H9 (cell line): ENCODE results near the gene EIF4A3. TPM values are rescaled to one million over a fixed set of nuclear protein-coding genes. Genes with fewer than 3 reads are reported as not detected.

ENCODE experiments used
- DNase-seq: peaks from one replicate; pipeline ENCODE4 v3.0.0-alpha.2; 2017
- H2AFZ ChIP-seq: one replicate; pipeline ENCODE4 v1.6.1; 2013; ENCODE audit warnings: mild to moderate bottlenecking, low read length, control low read depth, moderate library complexity
- H2AK5ac ChIP-seq: 2 replicates; pipeline ENCODE4 v1.6.1; 2013; ENCODE audit warnings: low read length, control low read depth, mixed read lengths; ENCODE audit not compliant: insufficient read length
- H2BK120ac ChIP-seq: one replicate; pipeline ENCODE4 v1.6.1; 2013; ENCODE audit warnings: low read depth, mild to moderate bottlenecking, low read length, control low read depth, inconsistent platforms; ENCODE audit not compliant: poor library complexity, severe bottlenecking
- H2BK12ac ChIP-seq: 2 replicates; pipeline ENCODE4 v1.6.1; 2013; ENCODE audit warnings: low read length, control low read depth, mixed read lengths, low read depth; ENCODE audit not compliant: insufficient read length
- H2BK15ac ChIP-seq: 2 replicates; pipeline ENCODE4 v1.6.1; 2013; ENCODE audit warnings: low read depth, low read length, control low read depth
- H2BK20ac ChIP-seq: one replicate; pipeline ENCODE4 v1.6.1; 2013; ENCODE audit warnings: low read depth, mild to moderate bottlenecking, low read length, control low read depth, inconsistent platforms; ENCODE audit not compliant: poor library complexity, severe bottlenecking
- H2BK5ac ChIP-seq: 2 replicates; pipeline ENCODE4 v1.6.1; 2013; ENCODE audit warnings: low read length, control low read depth, mixed read lengths; ENCODE audit not compliant: insufficient read length
- H3K14ac ChIP-seq: 2 replicates; pipeline ENCODE4 v1.6.1; 2013; ENCODE audit warnings: low read length, control low read depth; ENCODE audit not compliant: insufficient read depth
- H3K18ac ChIP-seq: 2 replicates; pipeline ENCODE4 v1.6.1; 2013; ENCODE audit warnings: low read depth, mild to moderate bottlenecking, mixed read lengths, low read length, control low read depth; ENCODE audit not compliant: insufficient read length
- H3K23ac ChIP-seq: 2 replicates; pipeline ENCODE4 v1.6.1; 2013; ENCODE audit warnings: low read length, control low read depth, mixed read lengths, low read depth; ENCODE audit not compliant: insufficient read length
- H3K23me2 ChIP-seq: 2 replicates; pipeline ENCODE4 v1.6.1; 2013; ENCODE audit warnings: low read depth, mild to moderate bottlenecking, mixed read lengths, low read length, control low read depth; ENCODE audit not compliant: insufficient read length, poor library complexity, severe bottlenecking
- H3K27ac ChIP-seq: 2 replicates; pipeline ENCODE4 v1.5.1; 2013; ENCODE audit warnings: low read length, control low read depth, mixed read lengths, low read depth; ENCODE audit not compliant: insufficient read length
- H3K27me3 ChIP-seq: 2 replicates; pipeline ENCODE4 v1.6.1; 2013; ENCODE audit warnings: low read length, control low read depth, inconsistent platforms; ENCODE audit not compliant: insufficient read depth
- H3K4ac ChIP-seq: 2 replicates; pipeline ENCODE4 v1.6.1; 2013; ENCODE audit warnings: low read depth, mild to moderate bottlenecking, control low read depth, inconsistent platforms, low read length, moderate library complexity
- H3K4me1 ChIP-seq: 2 replicates; pipeline ENCODE4 v1.6.1; 2013; ENCODE audit warnings: low read length, control low read depth, inconsistent platforms; ENCODE audit not compliant: insufficient read depth
- H3K4me2 ChIP-seq: 2 replicates; pipeline ENCODE4 v1.6.1; 2013; ENCODE audit warnings: low read length, control low read depth, mixed read lengths; ENCODE audit not compliant: insufficient read length, insufficient read depth
- H3K56ac ChIP-seq: 2 replicates; pipeline ENCODE4 v1.6.1; 2013; ENCODE audit warnings: low read depth, mild to moderate bottlenecking, mixed read lengths, low read length, control low read depth; ENCODE audit not compliant: insufficient read length
- H3K79me1 ChIP-seq: 2 replicates; pipeline ENCODE4 v1.6.1; 2013; ENCODE audit warnings: low read depth, mild to moderate bottlenecking, moderate library complexity, low read length, control low read depth, inconsistent platforms; ENCODE audit not compliant: insufficient read depth, poor library complexity, severe bottlenecking
- H3K79me2 ChIP-seq: 2 replicates; pipeline ENCODE4 v1.6.1; 2013; ENCODE audit warnings: low read length, control low read depth, inconsistent platforms; ENCODE audit not compliant: insufficient read depth
- H3K9ac ChIP-seq: 2 replicates; pipeline ENCODE4 v1.6.1; 2013; ENCODE audit warnings: low read length, control low read depth, mixed read lengths; ENCODE audit not compliant: insufficient read length; ENCODE audit errors: extremely low read depth
- H3K9me3 ChIP-seq: one replicate; pipeline ENCODE4 v1.6.1; 2013; ENCODE audit warnings: low read depth, low read length, inconsistent platforms; ENCODE audit not compliant: control insufficient read depth
- H3T11ph ChIP-seq: one replicate; pipeline ENCODE4 v1.6.1; 2013; ENCODE audit warnings: mild to moderate bottlenecking, low read length, control low read depth, inconsistent platforms
- H4K20me1 ChIP-seq: one replicate; pipeline ENCODE4 v1.6.1; 2013; ENCODE audit not compliant: control insufficient read depth, insufficient read length, insufficient read depth
- H4K5ac ChIP-seq: 2 replicates; pipeline ENCODE4 v1.6.1; 2013; ENCODE audit warnings: low read depth, mild to moderate bottlenecking, mixed read lengths, low read length, control low read depth; ENCODE audit not compliant: insufficient read length
- H4K8ac ChIP-seq: replicated peaks from 2 replicates; pipeline ENCODE4 v1.6.1; 2013; ENCODE audit warnings: low read length, control low read depth, mixed read lengths, low read depth; ENCODE audit not compliant: insufficient read length
- H4K91ac ChIP-seq: 2 replicates; pipeline ENCODE4 v1.6.1; 2013; ENCODE audit warnings: low read depth, mild to moderate bottlenecking, moderate library complexity, mixed read lengths, low read length, control low read depth; ENCODE audit not compliant: insufficient read length
- H3K27ac Mint-ChIP-seq, 3 experiments: 2 replicates in 2 of 3; 3 replicates in 1 of 3; pipeline ENCODE4 v1.8.0; 2020 to 2021; ENCODE audit warnings: mixed read lengths in 3 of 3, mild to moderate bottlenecking in 1 of 3, moderate library complexity in 1 of 3
- H3K27me3 Mint-ChIP-seq: 2 replicates; pipeline ENCODE4 v1.8.0; 2021; ENCODE audit warnings: low read depth, mild to moderate bottlenecking, moderate library complexity, mixed read lengths
- H3K36me3 Mint-ChIP-seq, 3 experiments: 2 replicates in 2 of 3; 3 replicates in 1 of 3; pipeline ENCODE4 v1.8.0; 2020 to 2021; ENCODE audit warnings: low read depth in 3 of 3, mixed read lengths in 3 of 3; ENCODE audit not compliant: insufficient read depth in 1 of 3
- H3K4me1 Mint-ChIP-seq, 2 experiments: 2 replicates each; pipeline ENCODE4 v1.8.0; 2020; ENCODE audit warnings: mixed read lengths in 2 of 2
- H3K4me3 Mint-ChIP-seq, 2 experiments: 2 replicates in 1 of 2; 3 replicates in 1 of 2; pipeline ENCODE4 v1.8.0; 2020 to 2021; ENCODE audit warnings: mild to moderate bottlenecking in 2 of 2, mixed read lengths in 2 of 2, moderate library complexity in 1 of 2
- H3K9me3 Mint-ChIP-seq, 2 experiments: 2 replicates in 1 of 2; 3 replicates in 1 of 2; pipeline ENCODE4 v1.8.0; 2020; ENCODE audit warnings: mild to moderate bottlenecking in 2 of 2, mixed read lengths in 2 of 2, moderate library complexity in 1 of 2
- CTCF ChIP-seq: fragments of 200-600 bp; sonication (generic); conservative IDR thresholded peaks from 3 replicates; pipeline ENCODE4 v1.8.0; 2021; ENCODE audit warnings: antibody characterized with exemption, mild to moderate bottlenecking
- WGBS: extraction: QIAGEN DNeasy Blood & Tissue Kit; methylation state at CpG from one replicate; pipeline ENCODE4 v1.1.7; 2013; ENCODE audit warnings: missing lambda C conversion rate, low lambda C conversion rate, mixed read lengths; ENCODE audit not compliant: insufficient read length; ENCODE audit errors: extremely low coverage; 5-methylcytosine and 5-hydroxymethylcytosine counted together
- total RNA-seq: library from RNA; stranded (reverse); gene quantifications from 2 replicates; pipeline ENCODE4 v1.2.1, GENCODE V29; 2021

The EIF4A3 gene
- total RNA-seq, 1 experiment from 2014 or later: 162 TPM

GRCh38 chr17:80146121-80147034, 550 bp downstream of the EIF4A3 start:
- Histone ChIP-seq H2BK5ac (no peak overlapping the region), H2BK20ac (no peak overlapping the region), H3K4ac (no peak overlapping the region), H3K4me2 (peak overlapping the region; percentile 87), H3K79me1 (peaks cover 4% of the 10 kb centered on the region), H2BK120ac (no peak overlapping the region), H3K14ac (peak overlapping the region; percentile 87), H2BK15ac (no peak overlapping the region), H3K27ac (no peak overlapping the region), H3K9me3 (no peaks in the 10 kb centered on the region), H2BK12ac (no peak overlapping the region), H3K9ac (peak overlapping the region; percentile 86), H3K79me2 (peaks cover 22% of the 10 kb centered on the region; the same call in 1 of the 2 replicates), H3K23ac (no peak overlapping the region), H4K91ac (no peak overlapping the region), H4K8ac (no peak overlapping the region), H3K4me1 (peaks cover 3% of the 10 kb centered on the region; the same call in 1 of the 2 replicates), H3K23me2 (peaks cover 6% of the 10 kb centered on the region), H3K27me3 (no peaks in the 10 kb centered on the region), H3K56ac (no peak overlapping the region), H3T11ph (no peak overlapping the region), H4K20me1 (no peaks in the 10 kb centered on the region), H4K5ac (no peak overlapping the region), H2AK5ac (no peak overlapping the region), H2AFZ (no peak overlapping the region), H3K18ac (peak overlapping the region; percentile 73)
- Mint-ChIP-seq H3K27ac (peak overlapping the region; percentile 65 to 92 (median 85); a peak in 5 of 7 replicates), H3K4me3 (peak overlapping the region; percentile 85 to 86), H3K27me3 (peaks cover 2% of the 10 kb centered on the region), H3K36me3 (peaks cover 21 to 49% (median 44%) of the 10 kb centered on the region in 3 experiments; a peak in 6 of 7 replicates), H3K4me1 (peaks cover 24 to 42% of the 10 kb centered on the region in 2 experiments), H3K9me3 (no peaks in the 10 kb centered on the region)
- WGBS: no CpG with 5 or more reads among the region's 69 CpGs
- TF ChIP-seq CTCF: no peak
- no peak for DNase-seq
